SK-N-SH treated with all-trans-retinoic acid at 6 μM for 48 hours (cell line): Measurements from ENCODE around the gene FIBCD1.

ENCODE experiments used
- ATAC-seq: fragments of 200-7000 bp; cut with Tn5 transposase; 3 replicates; pipeline ENCODE4 v1.9.1; 2020; ENCODE audit warnings: mild to moderate bottlenecking, moderate library complexity
- ARNTL ChIP-seq: fragments of 450-650 bp; formaldehyde crosslinking; IDR thresholded peaks from 2 replicates; pipeline ENCODE4 v1.5.0; 2020; ENCODE audit warnings: low read depth, mild to moderate bottlenecking, moderate library complexity, borderline replicate concordance
- BACH2 ChIP-seq: fragments of 250-450 bp; sonication (Bioruptor Pico); IDR thresholded peaks from 2 replicates; pipeline ENCODE4 v1.9.0; 2021; ENCODE audit warnings: mild to moderate bottlenecking, borderline replicate concordance
- CSRNP3 ChIP-seq: fragments of 250-450 bp; sonication (Bioruptor Pico); IDR thresholded peaks from 2 replicates; pipeline ENCODE4 v1.5.1; 2021; ENCODE audit warnings: mild to moderate bottlenecking, moderate library complexity
- ESRRG ChIP-seq: fragments of 250-450 bp; sonication (Bioruptor Pico); IDR thresholded peaks from 2 replicates; pipeline ENCODE4 v1.6.1; 2021; ENCODE audit warnings: mild to moderate bottlenecking
- GLIS3 ChIP-seq: fragments of 250-450 bp; sonication (Bioruptor Pico); IDR thresholded peaks from 2 replicates; pipeline ENCODE4 v1.5.0; 2020; ENCODE audit warnings: mild to moderate bottlenecking, moderate library complexity
- ISL1 ChIP-seq: fragments of 250-450 bp; sonication (Bioruptor Pico); IDR thresholded peaks from 2 replicates; pipeline ENCODE4 v2.1.2; 2022; ENCODE audit warnings: mild to moderate bottlenecking, moderate library complexity
- OSR1 ChIP-seq: fragments of 250-450 bp; sonication (Bioruptor Pico); IDR thresholded peaks from 2 replicates; pipeline ENCODE4 v1.8.0; 2022; ENCODE audit warnings: moderate library complexity, mild to moderate bottlenecking, inconsistent platforms
- PATZ1 ChIP-seq: fragments of 250-450 bp; sonication (Bioruptor Pico); IDR thresholded peaks from 2 replicates; pipeline ENCODE4 v1.8.0; 2020; ENCODE audit warnings: mild to moderate bottlenecking, moderate library complexity, borderline replicate concordance
- POU6F1 ChIP-seq: fragments of 250-450 bp; sonication (Bioruptor Pico); IDR thresholded peaks from 2 replicates; pipeline ENCODE4 v1.8.0; 2021; ENCODE audit warnings: low read depth, mild to moderate bottlenecking, moderate library complexity, borderline replicate concordance
- PPARA ChIP-seq: fragments of 250-450 bp; sonication (Bioruptor Pico); IDR thresholded peaks from 2 replicates; pipeline ENCODE4 v1.5.0; 2020; ENCODE audit warnings: mild to moderate bottlenecking, borderline replicate concordance
- RARB ChIP-seq: fragments of 250-450 bp; sonication (Bioruptor Pico); IDR thresholded peaks from 2 replicates; pipeline ENCODE4 v1.8.0; 2021; ENCODE audit warnings: mild to moderate bottlenecking, moderate library complexity
- SNAI2 ChIP-seq: fragments of 250-450 bp; sonication (Bioruptor Pico); IDR thresholded peaks from 2 replicates; pipeline ENCODE4 v1.5.0; 2020; ENCODE audit warnings: mild to moderate bottlenecking, moderate library complexity
- TCF4 ChIP-seq: fragments of 250-450 bp; sonication (Bioruptor Pico); IDR thresholded peaks from 2 replicates; pipeline ENCODE4 v1.8.0; 2021; ENCODE audit warnings: mild to moderate bottlenecking, moderate library complexity, borderline replicate concordance
- TOX ChIP-seq: fragments of 250-450 bp; sonication (Bioruptor Pico); IDR thresholded peaks from 2 replicates; pipeline ENCODE4 v1.8.0; 2021; ENCODE audit warnings: mild to moderate bottlenecking, moderate library complexity, borderline replicate concordance
- ZC3H10 ChIP-seq: fragments of 250-450 bp; sonication (Bioruptor Pico); IDR thresholded peaks from 2 replicates; pipeline ENCODE4 v1.5.1; 2021; ENCODE audit warnings: mild to moderate bottlenecking, moderate library complexity
- ZFP3 ChIP-seq: fragments of 250-450 bp; sonication (Bioruptor Pico); IDR thresholded peaks from 2 replicates; pipeline ENCODE4 v1.5.0; 2020; ENCODE audit warnings: mild to moderate bottlenecking, moderate library complexity
- ZFP30 ChIP-seq: fragments of 450-650 bp; formaldehyde crosslinking; IDR thresholded peaks from 2 replicates; pipeline ENCODE4 v1.5.0; 2022; ENCODE audit warnings: mild to moderate bottlenecking, moderate library complexity
- ZNF565 ChIP-seq: fragments of 450-650 bp; formaldehyde crosslinking; conservative IDR thresholded peaks from 2 replicates; pipeline ENCODE4 v1.5.0; 2020; ENCODE audit warnings: low read depth, mild to moderate bottlenecking, moderate library complexity
- ZNF8 ChIP-seq: fragments of 450-650 bp; formaldehyde crosslinking; IDR thresholded peaks from 2 replicates; pipeline ENCODE4 v1.5.0; 2020; ENCODE audit warnings: mild to moderate bottlenecking, moderate library complexity
- TF ChIP-seq, protein P1 (sequence below): fragments of 250-450 bp; sonication (Bioruptor Pico); IDR thresholded peaks from 2 replicates; pipeline ENCODE4 v1.5.1; 2020; ENCODE audit warnings: low read depth, mild to moderate bottlenecking, moderate library complexity

Gene FIBCD1

DNA sequence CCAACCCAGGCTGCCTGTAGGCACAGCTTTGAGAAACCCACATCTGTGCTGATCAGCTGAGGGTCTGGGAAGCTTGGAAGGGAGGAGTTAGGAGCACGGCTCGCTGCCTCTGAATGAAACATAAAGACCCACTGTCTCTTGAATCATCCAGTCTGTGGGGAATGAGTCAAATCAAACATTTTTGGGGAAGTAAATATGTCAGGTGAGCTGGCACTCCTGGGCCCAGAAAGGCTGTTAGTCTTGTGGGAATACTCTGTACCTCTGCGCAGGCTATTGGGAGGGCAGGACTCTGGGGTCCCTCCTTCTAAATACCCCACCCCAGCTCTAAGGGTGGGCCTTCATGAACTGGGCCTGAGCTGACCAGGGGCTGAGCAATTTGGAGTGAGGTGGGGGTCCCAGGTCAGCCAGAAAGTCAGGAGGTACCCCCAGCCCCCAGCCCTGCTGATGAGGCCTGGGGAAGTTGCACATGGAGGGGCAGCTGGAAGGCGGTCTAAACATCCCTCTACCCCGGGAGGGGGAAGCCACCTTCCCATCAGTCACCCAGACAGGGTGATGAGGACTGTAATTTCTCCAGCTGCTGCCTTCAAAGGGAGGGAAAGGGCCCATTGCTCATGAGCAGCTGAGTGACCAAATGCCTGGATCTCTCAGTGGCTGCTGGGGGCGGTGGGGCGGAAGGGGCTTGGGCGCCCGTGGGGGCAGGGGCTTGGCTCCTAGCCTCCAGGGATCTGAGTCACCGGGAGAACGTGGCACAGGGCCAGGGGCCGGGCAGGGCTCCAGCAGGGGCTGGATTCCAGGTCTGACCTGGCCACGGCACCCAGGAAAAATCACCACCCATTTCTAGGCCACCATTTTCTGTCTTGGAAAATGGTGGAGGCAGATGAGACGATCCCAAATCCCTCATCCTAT lies 10.8 kb downstream of the FIBCD1 start:
- peak; percentile 51 for ATAC-seq
- TF ChIP-seq RARB (no peak), ZNF8 (no peak), GLIS3 (CRISPR knock-in tag) (no peak)

GRCh38 chr9:130927338-130927737 lies 11.7 kb downstream of the FIBCD1 start:
- no peak for ATAC-seq

DNA sequence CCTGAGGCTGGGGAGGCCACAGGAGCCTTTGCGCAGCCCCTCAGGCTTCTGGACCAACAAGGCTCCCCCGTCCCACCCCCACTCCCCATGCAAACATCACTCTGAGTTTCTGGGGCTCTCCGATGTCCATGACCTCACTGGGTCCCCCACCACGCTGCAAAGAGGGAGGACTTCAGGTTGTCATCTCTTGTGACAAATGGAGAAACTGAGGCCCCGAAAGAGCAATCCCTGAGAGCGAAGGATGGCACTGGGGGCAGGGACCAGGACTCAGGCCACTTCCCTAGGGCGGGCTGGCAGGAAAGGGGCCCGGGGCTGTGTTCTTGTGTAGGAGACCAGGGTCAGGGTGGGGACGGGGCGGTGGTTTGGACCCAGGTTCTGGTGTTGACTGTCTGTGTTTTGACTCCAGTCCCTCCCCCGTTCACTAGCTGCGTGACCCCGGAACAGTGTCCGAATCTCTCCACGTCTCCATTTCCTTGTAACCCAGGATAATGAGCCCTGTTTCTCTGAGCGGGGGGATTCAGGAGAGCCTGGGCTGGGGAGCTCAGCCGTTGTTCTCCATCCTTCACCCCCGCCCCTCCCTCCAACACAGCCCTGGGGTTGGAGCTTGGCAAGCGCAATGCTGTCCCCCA lies 13.9 kb downstream of the FIBCD1 start:
- TF ChIP-seq CSRNP3 = no peak
- no peak for TF ChIP-seq SNAI2
- no peak for TF ChIP-seq BACH2
- no peak for TF ChIP-seq ESRRG
- no peak for TF ChIP-seq ZFP30 (CRISPR knock-in tag)
- no peak for TF ChIP-seq TCF4 (CRISPR knock-in tag)
- no peak for TF ChIP-seq PPARA (CRISPR knock-in tag)
- no peak for TF ChIP-seq PATZ1 (CRISPR knock-in tag)
- TF ChIP-seq RARB = no peak
- TF ChIP-seq ZC3H10 (CRISPR knock-in tag) = no peak
- no peak for TF ChIP-seq GLIS3 (CRISPR knock-in tag)
- TF ChIP-seq TOX (CRISPR knock-in tag) = no peak
- no peak for TF ChIP-seq OSR1 (CRISPR knock-in tag)
- TF ChIP-seq ZFP3 (CRISPR knock-in tag) = no peak
- no peak for ATAC-seq

More at GRCh38 chr9:130927338-130927737, 11.7 kb downstream of the FIBCD1 start:
- TF ChIP-seq ISL1 (CRISPR knock-in tag) (no peak), ZFP3 (CRISPR knock-in tag) (no peak), RARB (no peak), ARNTL (CRISPR knock-in tag) (no peak), ESRRG (no peak), PATZ1 (CRISPR knock-in tag) (no peak), OSR1 (CRISPR knock-in tag) (no peak), TOX (CRISPR knock-in tag) (no peak)

DNA sequence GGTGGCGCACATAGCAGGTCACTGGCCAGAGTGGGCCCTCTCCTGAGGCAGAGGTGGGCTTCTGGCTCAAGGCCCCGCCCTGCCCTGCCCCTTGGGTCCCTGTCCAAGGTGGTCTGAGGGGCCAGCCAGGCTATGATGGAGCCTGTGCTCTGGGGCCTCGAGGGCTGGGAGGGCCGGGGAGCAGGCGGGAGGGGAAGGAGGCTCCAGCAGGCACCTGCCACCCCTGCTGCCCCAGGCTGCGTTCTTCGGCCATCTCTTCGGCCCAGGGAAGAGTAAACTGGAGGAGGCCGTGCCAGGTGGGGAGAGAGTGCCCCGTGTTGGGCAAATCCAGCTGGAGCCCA lies 14.6 kb downstream of the FIBCD1 start:
- no peak for TF ChIP-seq ZC3H10 (CRISPR knock-in tag)
- TF ChIP-seq GLIS3 (CRISPR knock-in tag) = no peak
- no peak for TF ChIP-seq TOX (CRISPR knock-in tag)
- TF ChIP-seq ZFP3 (CRISPR knock-in tag) = no peak
- TF ChIP-seq ZNF8 = no peak
- no peak for ATAC-seq

- no peak for ATAC-seq
- TF ChIP-seq SNAI2 (no peak), CSRNP3 (no peak), TCF4 (CRISPR knock-in tag) (no peak), RARB (no peak), ZFP3 (CRISPR knock-in tag) (no peak), ZFP30 (CRISPR knock-in tag) (no peak), ZC3H10 (CRISPR knock-in tag) (no peak), ZNF565 (CRISPR knock-in tag) (no peak), POU6F1 (CRISPR knock-in tag) (no peak), ESRRG (no peak), ARNTL (CRISPR knock-in tag) (no peak), ISL1 (CRISPR knock-in tag) (no peak)
- TF ChIP-seq, protein P1, sequence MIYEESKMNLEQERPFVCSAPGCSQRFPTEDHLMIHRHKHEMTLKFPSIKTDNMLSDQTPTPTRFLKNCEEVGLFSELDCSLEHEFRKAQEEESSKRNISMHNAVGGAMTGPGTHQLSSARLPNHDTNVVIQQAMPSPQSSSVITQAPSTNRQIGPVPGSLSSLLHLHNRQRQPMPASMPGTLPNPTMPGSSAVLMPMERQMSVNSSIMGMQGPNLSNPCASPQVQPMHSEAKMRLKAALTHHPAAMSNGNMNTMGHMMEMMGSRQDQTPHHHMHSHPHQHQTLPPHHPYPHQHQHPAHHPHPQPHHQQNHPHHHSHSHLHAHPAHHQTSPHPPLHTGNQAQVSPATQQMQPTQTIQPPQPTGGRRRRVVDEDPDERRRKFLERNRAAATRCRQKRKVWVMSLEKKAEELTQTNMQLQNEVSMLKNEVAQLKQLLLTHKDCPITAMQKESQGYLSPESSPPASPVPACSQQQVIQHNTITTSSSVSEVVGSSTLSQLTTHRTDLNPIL = no peak
Observed at GRCh38 chr9:130923611-130924447, 15.2 kb downstream of the FIBCD1 start.
